Type B pancreatic cell (in vitro differentiated cells): ENCODE data around the gene ZFYVE26. TPM values are rescaled to one million over a fixed set of nuclear protein-coding genes. Genes with fewer than 3 reads are reported as not detected.

Experiments used
- DNase-seq: peaks from one replicate; pipeline ENCODE4 v3.0.0; 2021; ENCODE audit warnings: mixed read lengths; ENCODE audit not compliant: unreplicated experiment; ENCODE audit errors: extremely low spot score
- H3K27ac Mint-ChIP-seq: 2 replicates; pipeline ENCODE4 v1.8.0; 2021; ENCODE audit warnings: mild to moderate bottlenecking, mixed read lengths
- H3K27me3 Mint-ChIP-seq: 2 replicates; pipeline ENCODE4 v1.8.0; 2021; ENCODE audit warnings: mixed read lengths
- H3K36me3 Mint-ChIP-seq: 2 replicates; pipeline ENCODE4 v1.8.0; 2021; ENCODE audit warnings: mixed read lengths
- H3K4me1 Mint-ChIP-seq: one replicate; pipeline ENCODE4 v1.8.0; 2021; ENCODE audit warnings: mixed read lengths; ENCODE audit not compliant: unreplicated experiment
- H3K4me3 Mint-ChIP-seq: 2 replicates; pipeline ENCODE4 v1.8.0; 2021; ENCODE audit warnings: mild to moderate bottlenecking, mixed read lengths
- H3K9me3 Mint-ChIP-seq: 2 replicates; pipeline ENCODE4 v1.8.0; 2021; ENCODE audit warnings: mixed read lengths
- total RNA-seq: library from RNA; stranded (reverse); gene quantifications from 2 replicates; pipeline ENCODE4 v1.2.1, GENCODE V29; 2021; ENCODE audit warnings: low replicate concordance
- TF ChIP-seq, protein P1 (sequence below): fragments of 200-600 bp; sonication (generic); conservative IDR thresholded peaks from 2 replicates; pipeline ENCODE4 v1.5.0; 2021; ENCODE audit warnings: antibody characterized with exemption, mild to moderate bottlenecking

Gene ZFYVE26
- total RNA-seq, 1 donor from 2014 or later: 36.6 TPM

- peaks cover 10% of the 10 kb centered on the region for H3K36me3 Mint-ChIP-seq
Measured at GRCh38 chr14:67853715-67854114, 37.3 kb upstream of the ZFYVE26 start.

GRCh38 chr14:67852926-67853604, 36.7 kb upstream of the ZFYVE26 start:
- Mint-ChIP-seq H3K27ac (peak overlapping the region; percentile 52), H3K4me3 (no peak overlapping the region), H3K27me3 (no peaks in the 10 kb centered on the region), H3K36me3 (peaks cover 16% of the 10 kb centered on the region), H3K4me1 (peaks cover 19% of the 10 kb centered on the region), H3K9me3 (peaks cover 13% of the 10 kb centered on the region)
- TF ChIP-seq, protein P1, sequence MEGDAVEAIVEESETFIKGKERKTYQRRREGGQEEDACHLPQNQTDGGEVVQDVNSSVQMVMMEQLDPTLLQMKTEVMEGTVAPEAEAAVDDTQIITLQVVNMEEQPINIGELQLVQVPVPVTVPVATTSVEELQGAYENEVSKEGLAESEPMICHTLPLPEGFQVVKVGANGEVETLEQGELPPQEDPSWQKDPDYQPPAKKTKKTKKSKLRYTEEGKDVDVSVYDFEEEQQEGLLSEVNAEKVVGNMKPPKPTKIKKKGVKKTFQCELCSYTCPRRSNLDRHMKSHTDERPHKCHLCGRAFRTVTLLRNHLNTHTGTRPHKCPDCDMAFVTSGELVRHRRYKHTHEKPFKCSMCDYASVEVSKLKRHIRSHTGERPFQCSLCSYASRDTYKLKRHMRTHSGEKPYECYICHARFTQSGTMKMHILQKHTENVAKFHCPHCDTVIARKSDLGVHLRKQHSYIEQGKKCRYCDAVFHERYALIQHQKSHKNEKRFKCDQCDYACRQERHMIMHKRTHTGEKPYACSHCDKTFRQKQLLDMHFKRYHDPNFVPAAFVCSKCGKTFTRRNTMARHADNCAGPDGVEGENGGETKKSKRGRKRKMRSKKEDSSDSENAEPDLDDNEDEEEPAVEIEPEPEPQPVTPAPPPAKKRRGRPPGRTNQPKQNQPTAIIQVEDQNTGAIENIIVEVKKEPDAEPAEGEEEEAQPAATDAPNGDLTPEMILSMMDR: no peak
- DNase-seq: no peak

More at GRCh38 chr14:67853715-67854114, 37.3 kb upstream of the ZFYVE26 start:
- DNase-seq: no peak
- Mint-ChIP-seq H3K4me1 (peaks cover 19% of the 10 kb centered on the region), H3K27ac (peak overlapping the region; percentile 52), H3K9me3 (peaks cover 7% of the 10 kb centered on the region), H3K4me3 (peak overlapping the region; percentile 12), H3K27me3 (no peaks in the 10 kb centered on the region)
- TF ChIP-seq, protein P1: no peak

GRCh38 chr14:67851785-67852410, 35.5 kb upstream of the ZFYVE26 start:
- H3K27ac Mint-ChIP-seq: no peak overlapping the region
- TF ChIP-seq, protein P1: no peak
- peaks cover 17% of the 10 kb centered on the region for H3K9me3 Mint-ChIP-seq
- H3K36me3 Mint-ChIP-seq: peaks cover 25% of the 10 kb centered on the region
- H3K4me3 Mint-ChIP-seq: no peak overlapping the region
- no peaks in the 10 kb centered on the region for H3K27me3 Mint-ChIP-seq
- peaks cover 18% of the 10 kb centered on the region for H3K4me1 Mint-ChIP-seq
- DNase-seq: no peak

GRCh38 chr14:67850066-67850830, 33.9 kb upstream of the ZFYVE26 start:
- H3K27ac Mint-ChIP-seq: no peak overlapping the region
- H3K9me3 Mint-ChIP-seq: peaks cover 17% of the 10 kb centered on the region
- peaks cover 6% of the 10 kb centered on the region for H3K4me1 Mint-ChIP-seq
- no peak for DNase-seq
- no peaks in the 10 kb centered on the region for H3K27me3 Mint-ChIP-seq
- no peak overlapping the region for H3K4me3 Mint-ChIP-seq
- TF ChIP-seq, protein P1: no peak
- peaks cover 30% of the 10 kb centered on the region for H3K36me3 Mint-ChIP-seq

- H3K27ac Mint-ChIP-seq: no peak overlapping the region
- H3K4me3 Mint-ChIP-seq: no peak overlapping the region
- no peaks in the 10 kb centered on the region for H3K27me3 Mint-ChIP-seq
- H3K36me3 Mint-ChIP-seq: peaks cover 45% of the 10 kb centered on the region
- H3K4me1 Mint-ChIP-seq: no peaks in the 10 kb centered on the region
- H3K9me3 Mint-ChIP-seq: peaks cover 14% of the 10 kb centered on the region
- no peak for DNase-seq
- TF ChIP-seq, protein P1: no peak
Measured at GRCh38 chr14:67846029-67846610, 29.7 kb upstream of the ZFYVE26 start.
